ENCODE measurements around the gene TBC1D8.

The TBC1D8 gene

GRCh38 chr2:100976645-100977391 is 174.4 kb downstream of the TBC1D8 start:
- DNase-seq (ENCODE audit: low read depth) = peak; percentile 46
- TF ChIP-seq CTCF (IDR thresholded peaks at IDR 0.05; ENCODE audit: low read depth, low read length, missing control alignments) = no peak
- no peak overlapping the region for H3K4me3 ChIP-seq (ENCODE audit: low read depth, low read length)

GRCh38 chr2:100976061-100976460 is 175.1 kb downstream of the TBC1D8 start:
- no peak overlapping the region for H3K4me3 ChIP-seq (ENCODE audit: low read depth, low read length)
- no peak for TF ChIP-seq CTCF (IDR thresholded peaks at IDR 0.05; ENCODE audit: low read depth, low read length, missing control alignments)
- no peak for DNase-seq (ENCODE audit: low read depth)

DNA sequence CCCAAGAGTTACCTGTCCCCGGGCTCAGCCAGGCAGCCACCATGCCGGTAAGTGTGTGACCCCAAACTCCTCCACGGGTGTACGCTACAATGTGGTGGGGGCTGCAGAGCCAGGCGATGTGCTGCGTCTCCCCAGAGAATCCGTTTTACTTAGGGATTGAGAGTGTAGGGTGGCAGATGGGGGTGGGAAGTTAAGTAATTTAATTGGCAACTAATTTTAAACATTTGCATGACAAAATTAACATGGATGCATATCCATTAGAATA is 175.7 kb downstream of the TBC1D8 start:
- TF ChIP-seq CTCF (IDR thresholded peaks at IDR 0.05; ENCODE audit: low read depth, low read length, missing control alignments) = no peak
- no peak overlapping the region for H3K4me3 ChIP-seq (ENCODE audit: low read depth, low read length)
- no peak for DNase-seq (ENCODE audit: low read depth)

GRCh38 chr2:100974712-100975520 is 176.3 kb downstream of the TBC1D8 start:
- no peak for TF ChIP-seq CTCF (IDR thresholded peaks at IDR 0.05; ENCODE audit: low read depth, low read length, missing control alignments)

DNA sequence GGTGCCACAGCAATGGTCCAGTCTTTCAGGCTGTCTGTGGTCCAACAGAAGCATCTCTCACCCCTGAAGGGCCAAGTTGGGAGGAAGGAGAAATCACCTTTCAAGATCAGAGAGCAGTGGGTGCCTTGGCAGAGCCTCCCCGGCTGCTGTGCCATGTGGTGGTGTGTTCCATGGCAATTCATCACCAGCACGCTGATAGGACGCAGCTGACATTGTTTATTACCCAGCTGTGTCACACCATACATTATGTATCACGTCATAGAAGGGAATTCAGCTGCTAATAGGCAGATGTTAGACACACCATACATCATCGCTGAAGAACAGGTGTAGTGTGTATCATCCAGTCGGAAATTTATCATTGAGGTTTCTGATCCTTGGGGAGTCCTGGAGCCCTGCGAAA is 178.7 kb downstream of the TBC1D8 start:
- TF ChIP-seq CTCF (IDR thresholded peaks at IDR 0.05; ENCODE audit: low read depth, low read length, missing control alignments) = no peak
- H3K4me3 ChIP-seq (ENCODE audit: low read depth, low read length) = no peak overlapping the region
- DNase-seq (ENCODE audit: low read depth) = no peak

More at GRCh38 chr2:100974712-100975520, 176.3 kb downstream of the TBC1D8 start:
- H3K4me3 ChIP-seq (ENCODE audit: low read depth, low read length) = no peak overlapping the region
- DNase-seq (ENCODE audit: low read depth) = no peak

- H3K4me3 ChIP-seq (ENCODE audit: low read depth, low read length) = no peak overlapping the region
- DNase-seq (ENCODE audit: low read depth) = no peak
- no peak for TF ChIP-seq CTCF (IDR thresholded peaks at IDR 0.05; ENCODE audit: low read depth, low read length, missing control alignments)
Observed at GRCh38 chr2:100971221-100971620, 180.0 kb downstream of the TBC1D8 start.
